Astrocyte (in vitro differentiated cells and primary cell): ENCODE measurements around the gene PLA2G1B.

Experiments used
- CTCF ChIP-seq: IDR thresholded peaks from 2 replicates; pipeline ENCODE4 v1.5.1; 2011; ENCODE audit warnings: low read depth, mild to moderate bottlenecking, inconsistent platforms, low read length, moderate library complexity; ENCODE audit not compliant: insufficient read depth
- EZH2 ChIP-seq: IDR thresholded peaks from 2 replicates; pipeline ENCODE4 v1.6.1; 2012; ENCODE audit warnings: mild to moderate bottlenecking, low read length, inconsistent platforms; ENCODE audit not compliant: insufficient read depth

GRCh38 chr12:120316798-120317223 lies 10.8 kb downstream of the PLA2G1B start:
- TF ChIP-seq CTCF (no peak), EZH2 (no peak)
